Activated CD4-positive, alpha-beta T cell treated with anti-CD3 and anti-CD28 coated beads for 48 hours (primary cell): Measurements from ENCODE around the gene N4BP2L1.
"Not testable (repeated sequence)": the region's sequence is repeated elsewhere in the genome, so short reads cannot be mapped to it uniquely, and the experiment has no call there.

Source experiments
- DNase-seq: peaks from one replicate; pipeline ENCODE4 v3.0.0-alpha.2; 2020

N4BP2L1 gene

GRCh38 chr13:32385410-32385809, 42.5 kb downstream of the N4BP2L1 start:
- DNase-seq: no peak

- DNase-seq: no peak
Observed at GRCh38 chr13:32384702-32385101, 43.2 kb downstream of the N4BP2L1 start.

- DNase-seq: no peak
Observed at GRCh38 chr13:32383836-32384618, 43.9 kb downstream of the N4BP2L1 start.

GRCh38 chr13:32381539-32381938, 46.4 kb downstream of the N4BP2L1 start:
- DNase-seq: no peak

- DNase-seq: no peak
Observed at GRCh38 chr13:32378012-32378411, 49.9 kb downstream of the N4BP2L1 start.

- no peak for DNase-seq
Observed at GRCh38 chr13:32376642-32377415, 51.1 kb downstream of the N4BP2L1 start.

GRCh38 chr13:32370805-32371204, 57.1 kb downstream of the N4BP2L1 start:
- no peak for DNase-seq

- DNase-seq: no peak
Observed at GRCh38 chr13:32362574-32362973, 65.4 kb downstream of the N4BP2L1 start.

GRCh38 chr13:32355935-32356334, 72.0 kb downstream of the N4BP2L1 start:
- not testable (repeated sequence) for DNase-seq

- no peak for DNase-seq
Observed at GRCh38 chr13:32354040-32354439, 73.9 kb downstream of the N4BP2L1 start.

- not testable (repeated sequence) for DNase-seq
Observed at GRCh38 chr13:32350839-32351441, 77.0 kb downstream of the N4BP2L1 start.
